H54 (cell line): ENCODE measurements around the gene PKIG.
"Not testable (repeated sequence)": the region's sequence is repeated elsewhere in the genome, so short reads cannot be mapped to it uniquely, and the experiment has no call there.

Experiments
- DNase-seq: peaks from one replicate; pipeline ENCODE4 v3.0.0; 2011; ENCODE audit warnings: low spot score, mixed read lengths; ENCODE audit not compliant: insufficient read length
- FAIRE-seq: peaks from 3 replicates; lab custom pipeline; 2011; peaks lifted over from hg19 to GRCh38; lab: Jason Lieb, UNC
- POLR2A ChIP-seq: IDR thresholded peaks from 2 replicates; pipeline ENCODE4 v1.6.1; 2011; ENCODE audit warnings: low read depth, mild to moderate bottlenecking, low read length

The PKIG gene

GRCh38 chr20:44552950-44553908 lies 29.1 kb upstream of the PKIG start:
- no peak for TF ChIP-seq POLR2A
- DNase-seq: no peak
- FAIRE-seq: peak; percentile 71

GRCh38 chr20:44559302-44559701 lies 23.1 kb upstream of the PKIG start:
- no peak for TF ChIP-seq POLR2A
- no peak for FAIRE-seq
- DNase-seq: no peak

GRCh38 chr20:44560229-44560628 lies 22.1 kb upstream of the PKIG start:
- TF ChIP-seq POLR2A: no peak
- FAIRE-seq (no peak), DNase-seq (no peak)

- DNase-seq, FAIRE-seq: not testable (repeated sequence)
Measured at GRCh38 chr20:44560818-44561217, 21.6 kb upstream of the PKIG start.

- DNase-seq (no peak), FAIRE-seq (no peak)
- TF ChIP-seq POLR2A: no peak
Measured at GRCh38 chr20:44561876-44562275, 20.5 kb upstream of the PKIG start.

- no peak for TF ChIP-seq POLR2A
- no peak for FAIRE-seq
Measured at GRCh38 chr20:44566018-44566417, 16.4 kb upstream of the PKIG start.

GRCh38 chr20:44566811-44567210 lies 15.6 kb upstream of the PKIG start:
- TF ChIP-seq POLR2A: no peak
- FAIRE-seq: no peak
- no peak for DNase-seq

More at GRCh38 chr20:44566018-44566417, 16.4 kb upstream of the PKIG start:
- no peak for DNase-seq

- DNase-seq: no peak
- TF ChIP-seq POLR2A: no peak
- no peak for FAIRE-seq
Measured at GRCh38 chr20:44570367-44570766, 12.0 kb upstream of the PKIG start.

GRCh38 chr20:44571362-44571988 lies 10.9 kb upstream of the PKIG start:
- no peak for FAIRE-seq

GRCh38 chr20:44572551-44573500 lies 9.6 kb upstream of the PKIG start:
- DNase-seq (no peak), FAIRE-seq (no peak)
- TF ChIP-seq POLR2A: peak; percentile 35; the same call in 1 of the 2 replicates

More at GRCh38 chr20:44571362-44571988, 10.9 kb upstream of the PKIG start:
- no peak for TF ChIP-seq POLR2A
- DNase-seq: no peak

- DNase-seq (no peak), FAIRE-seq (no peak)
- no peak for TF ChIP-seq POLR2A
Measured at GRCh38 chr20:44573501-44573869, 8.9 kb upstream of the PKIG start.

- TF ChIP-seq POLR2A: no peak
- FAIRE-seq (no peak), DNase-seq (no peak)
Measured at GRCh38 chr20:44574372-44574771, 8.0 kb upstream of the PKIG start.

GRCh38 chr20:44576297-44576696 lies 6.1 kb upstream of the PKIG start:
- no peak for DNase-seq
- FAIRE-seq: no peak

More at GRCh38 chr20:44576297-44576696, 6.1 kb upstream of the PKIG start:
- no peak for TF ChIP-seq POLR2A
